B cell (primary cell): ENCODE measurements around the gene ERC2. TPM values are rescaled to one million over a fixed set of nuclear protein-coding genes. Genes with fewer than 3 reads are reported as not detected.

Source experiments
- ATAC-seq: fragments of 200-7000 bp; cut with Tn5 transposase; one replicate; pipeline ENCODE4 v1.10.0; 2021; ENCODE audit warnings: low read depth, mild to moderate bottlenecking, moderate number of reproducible peaks, moderate library complexity
- CTCF ChIA-PET: fragments of 350-600 bp; sonication (Branson Sonifier 250); formaldehyde crosslinking; loops from one replicate; lab custom pipeline; 2021; ENCODE audit warnings: antibody characterized with exemption, inconsistent platforms; lab: Charles Lee
- POLR2A ChIA-PET: fragments of 350-600 bp; sonication (Branson Sonifier 250); formaldehyde crosslinking; loops from one replicate; lab custom pipeline; 2021; ENCODE audit warnings: antibody characterized with exemption; lab: Charles Lee
- DNase-seq: peaks from one replicate; pipeline ENCODE4 v3.0.0; 2013
- H2AFZ ChIP-seq: 2 replicates; pipeline ENCODE4 v1.6.1; 2012; ENCODE audit warnings: mild to moderate bottlenecking, low read depth, low read length; ENCODE audit not compliant: insufficient read depth, poor library complexity, severe bottlenecking
- H3K27ac ChIP-seq, 2 donors: 1 replicate in 1 of 2; 2 replicates in 1 of 2; pipeline ENCODE4 v1.5.1; 2012 to 2013; ENCODE audit warnings: low read length in 2 of 2, mild to moderate bottlenecking in 2 of 2, moderate library complexity in 1 of 2
- H3K27me3 ChIP-seq, 4 experiments: fragments of 200-600 bp in 1 of 4; sonication (generic) in 1 of 4; replicated peaks in 1 of 4; 1 replicate in 2 of 4; 2 replicates in 2 of 4; pipeline versions ENCODE4 v1.6.1 to v1.7.0; 2013 to 2016; ENCODE audit warnings: low read length in 3 of 4, mild to moderate bottlenecking in 2 of 4, mixed read lengths in 1 of 4, moderate library complexity in 1 of 4; ENCODE audit not compliant: insufficient read depth in 4 of 4, control insufficient read depth in 3 of 4; ENCODE audit errors: control extremely low read depth in 1 of 4
- H3K36me3 ChIP-seq, 2 experiments: replicated peaks in 1 of 2; 1 replicate in 1 of 2; 2 replicates in 1 of 2; pipeline versions ENCODE4 v1.6.1 to v1.7.1; 2013; ENCODE audit warnings: low read length in 1 of 2; ENCODE audit not compliant: insufficient read depth in 2 of 2, control insufficient read depth in 1 of 2; ENCODE audit errors: control extremely low read depth in 1 of 2, extremely low read depth in 1 of 2
- H3K4me1 ChIP-seq, 2 donors: fragments of 200-600 bp in 1 of 2; sonication (generic) in 1 of 2; 1 replicate in 1 of 2; 2 replicates in 1 of 2; pipeline versions ENCODE4 v1.5.1 to v1.6.1; 2013 to 2017; ENCODE audit warnings: low read length in 2 of 2; ENCODE audit not compliant: control insufficient read depth in 2 of 2, insufficient read depth in 2 of 2
- H3K4me2 ChIP-seq: replicated peaks from 2 replicates; pipeline ENCODE3; 2012; ENCODE audit warnings: mild to moderate bottlenecking, low read depth, low read length; ENCODE audit not compliant: poor library complexity, severe bottlenecking
- H3K4me3 ChIP-seq, 5 experiments: fragments of 200-600 bp in 1 of 5; sonication (generic) in 1 of 5; 1 replicate in 3 of 5; 2 replicates in 2 of 5; pipeline versions ENCODE4 v1.5.1 to v1.7.0; 2011 to 2016; ENCODE audit warnings: low read length in 4 of 5, mild to moderate bottlenecking in 4 of 5, low read depth in 2 of 5, control low read depth in 1 of 5, moderate library complexity in 1 of 5; ENCODE audit not compliant: insufficient read depth in 1 of 5; ENCODE audit errors: control extremely low read depth in 1 of 5, extremely low read depth in 1 of 5
- H3K79me2 ChIP-seq: fragments of 200-600 bp; sonication (generic); one replicate; pipeline ENCODE4 v1.6.0; 2016; ENCODE audit warnings: low read length; ENCODE audit not compliant: control insufficient read depth, insufficient read depth
- H3K9ac ChIP-seq: fragments of 200-600 bp; sonication (generic); 2 replicates; pipeline ENCODE4 v1.6.1; 2017; ENCODE audit warnings: mild to moderate bottlenecking, low read length, moderate library complexity
- H3K9me3 ChIP-seq, 3 donors: one replicate each; pipeline versions ENCODE4 v1.6.1 to v1.7.1; 2013; ENCODE audit warnings: low read length in 2 of 3; ENCODE audit not compliant: control insufficient read depth in 2 of 3, insufficient read depth in 1 of 3; ENCODE audit errors: control extremely low read depth in 1 of 3
- H4K20me1 ChIP-seq: 2 replicates; pipeline ENCODE4 v1.6.0; 2012; ENCODE audit warnings: mild to moderate bottlenecking, low read length; ENCODE audit not compliant: insufficient read depth, control insufficient read depth, poor library complexity, severe bottlenecking
- H3K27ac Mint-ChIP-seq: one replicate; pipeline ENCODE4 v1.8.0; 2021; ENCODE audit warnings: mixed read lengths
- H3K27me3 Mint-ChIP-seq: one replicate; pipeline ENCODE4 v1.8.0; 2021; ENCODE audit warnings: mixed read lengths
- H3K4me1 Mint-ChIP-seq: one replicate; pipeline ENCODE4 v1.8.0; 2021; ENCODE audit warnings: mixed read lengths
- H3K4me3 Mint-ChIP-seq: one replicate; pipeline ENCODE4 v1.8.0; 2021; ENCODE audit warnings: mixed read lengths
- H3K9me3 Mint-ChIP-seq: one replicate; pipeline ENCODE4 v1.8.0; 2022; ENCODE audit warnings: mixed read lengths; ENCODE audit not compliant: insufficient read depth
- EZH2 ChIP-seq: IDR thresholded peaks from 2 replicates; pipeline ENCODE4 v1.6.1; 2012; ENCODE audit warnings: borderline replicate concordance, low read depth, mild to moderate bottlenecking, moderate library complexity, low read length; ENCODE audit not compliant: insufficient read depth, poor library complexity, severe bottlenecking
- WGBS: methylation state at CpG from one replicate; pipeline ENCODE4 v1.1.5; 2013; ENCODE audit warnings: missing lambda C conversion rate; ENCODE audit not compliant: insufficient coverage; 5-methylcytosine and 5-hydroxymethylcytosine counted together
- intact Hi-C: fragments of 100-400 bp; cut with micrococcal nuclease; formaldehyde crosslinking; loops from one replicate; pipeline ENCODE4 v1.10.0; 2022
- polyA plus RNA-seq: library from polyadenylated mRNA; depleted of rRNA; stranded (reverse); fragments of >200 nt; gene quantifications from 2 replicates; pipeline ENCODE4 v1.2.3, GENCODE V29; 2012
- total RNA-seq, 2 donors: library from RNA; stranded (reverse); fragments of 120-200 nt in 1 of 2; gene quantifications; 1 replicate in 1 of 2; 2 replicates in 1 of 2; pipeline versions ENCODE4 v1.2.3 to v1.2.4, GENCODE V29; 2013 to 2022
- TF ChIP-seq, protein P1 (sequence below): fragments of 200-600 bp; IDR thresholded peaks from one replicate; pipeline ENCODE4 v1.8.0; 2022; ENCODE audit warnings: antibody characterized with exemption, mild to moderate bottlenecking

Gene ERC2
- total and polyA plus RNA-seq, 2 donors (not counting 1 experiment from before 2014, with no cell fraction given), result not detected

DNA sequence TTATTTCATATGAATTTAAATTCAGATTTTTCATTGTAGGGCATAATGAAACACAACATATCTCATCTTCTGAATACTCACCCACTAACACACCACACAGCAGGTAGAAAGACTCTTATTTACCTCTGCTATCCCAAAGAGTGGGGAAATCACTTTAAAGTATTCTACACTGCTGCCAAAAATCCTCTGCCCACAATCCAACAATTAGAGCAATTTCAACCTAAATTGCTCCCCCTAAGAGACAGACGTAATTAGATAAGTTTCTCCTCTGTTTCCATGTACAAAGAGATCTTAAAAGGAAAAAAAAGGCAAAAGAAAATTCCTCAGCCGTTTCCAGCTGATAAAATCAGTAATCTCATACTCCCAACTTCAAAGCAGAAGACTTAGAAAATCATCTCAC is 331.8 kb downstream of the ERC2 start:
- H3K79me2 ChIP-seq, result no peaks in the 10 kb centered on the region
- H4K20me1 ChIP-seq, result no peaks in the 10 kb centered on the region
- no peak for TF ChIP-seq EZH2
- TF ChIP-seq, protein P1, sequence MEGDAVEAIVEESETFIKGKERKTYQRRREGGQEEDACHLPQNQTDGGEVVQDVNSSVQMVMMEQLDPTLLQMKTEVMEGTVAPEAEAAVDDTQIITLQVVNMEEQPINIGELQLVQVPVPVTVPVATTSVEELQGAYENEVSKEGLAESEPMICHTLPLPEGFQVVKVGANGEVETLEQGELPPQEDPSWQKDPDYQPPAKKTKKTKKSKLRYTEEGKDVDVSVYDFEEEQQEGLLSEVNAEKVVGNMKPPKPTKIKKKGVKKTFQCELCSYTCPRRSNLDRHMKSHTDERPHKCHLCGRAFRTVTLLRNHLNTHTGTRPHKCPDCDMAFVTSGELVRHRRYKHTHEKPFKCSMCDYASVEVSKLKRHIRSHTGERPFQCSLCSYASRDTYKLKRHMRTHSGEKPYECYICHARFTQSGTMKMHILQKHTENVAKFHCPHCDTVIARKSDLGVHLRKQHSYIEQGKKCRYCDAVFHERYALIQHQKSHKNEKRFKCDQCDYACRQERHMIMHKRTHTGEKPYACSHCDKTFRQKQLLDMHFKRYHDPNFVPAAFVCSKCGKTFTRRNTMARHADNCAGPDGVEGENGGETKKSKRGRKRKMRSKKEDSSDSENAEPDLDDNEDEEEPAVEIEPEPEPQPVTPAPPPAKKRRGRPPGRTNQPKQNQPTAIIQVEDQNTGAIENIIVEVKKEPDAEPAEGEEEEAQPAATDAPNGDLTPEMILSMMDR, result no peak
- Mint-ChIP-seq H3K27me3 (no peaks in the 10 kb centered on the region), H3K9me3 (no peaks in the 10 kb centered on the region), H3K4me3 (no peak overlapping the region), H3K27ac (no peak overlapping the region), H3K4me1 (no peaks in the 10 kb centered on the region)
- no peak overlapping the region for H3K27ac ChIP-seq
- intact Hi-C loops, result no loop called here
- H3K4me3 ChIP-seq, result no peak overlapping the region
- no peak overlapping the region for H3K4me2 ChIP-seq
- no peaks in the 10 kb centered on the region for H3K4me1 ChIP-seq
- H3K36me3 ChIP-seq, result no peaks in the 10 kb centered on the region
- H2AFZ ChIP-seq, result no peak overlapping the region
- ChIA-PET POLR2A (no interaction called here), CTCF (no interaction called here)
- no CpG with 5 or more reads among the region's 2 CpGs for WGBS
- no peak for DNase-seq
- peaks cover 0 to 1% (median 0%) of the 10 kb centered on the region in 3 donors for H3K9me3 ChIP-seq
- H3K9ac ChIP-seq, result no peak overlapping the region
- no peaks in the 10 kb centered on the region for H3K27me3 ChIP-seq
- ATAC-seq, result no peak

- H3K79me2 ChIP-seq, result no peaks in the 10 kb centered on the region
- Mint-ChIP-seq H3K9me3 (no peaks in the 10 kb centered on the region), H3K4me3 (no peak overlapping the region), H3K4me1 (no peaks in the 10 kb centered on the region), H3K27ac (no peak overlapping the region), H3K27me3 (no peaks in the 10 kb centered on the region)
- no peak overlapping the region for H3K4me2 ChIP-seq
- intact Hi-C loops, result no loop called here
- H3K36me3 ChIP-seq, result no peaks in the 10 kb centered on the region
- ChIA-PET POLR2A (no interaction called here), CTCF (no interaction called here)
- H4K20me1 ChIP-seq, result no peaks in the 10 kb centered on the region
- no peak overlapping the region for H3K9ac ChIP-seq
- WGBS, result 90% methylated on average over 4 of the region's 4 CpGs
- DNase-seq (no peak), ATAC-seq (no peak)
- no peak overlapping the region for H3K4me3 ChIP-seq
- H3K27ac ChIP-seq, result no peak overlapping the region
- no peaks in the 10 kb centered on the region for H3K4me1 ChIP-seq
- peaks cover 0 to 1% (median 0%) of the 10 kb centered on the region in 3 donors for H3K9me3 ChIP-seq
- TF ChIP-seq, protein P1, result no peak
- no peak for TF ChIP-seq EZH2
- no peaks in the 10 kb centered on the region for H3K27me3 ChIP-seq
- H2AFZ ChIP-seq, result no peak overlapping the region
These were observed 332.3 kb downstream of the ERC2 start for GRCh38 chr3:56135941-56136340.
